DND-41 (cell line): ENCODE data around the gene ZMYND12.

Experiments
- ATAC-seq: fragments of 200-7000 bp; cut with Tn5 transposase; 3 replicates; pipeline ENCODE4 v1.9.1; 2021; ENCODE audit warnings: low read depth; ENCODE audit not compliant: insufficient read depth
- DNase-seq: peaks from one replicate; pipeline ENCODE4 v3.0.0-alpha.2; 2020
- H2AFZ ChIP-seq: 2 replicates; pipeline ENCODE4 v1.6.0; 2012; ENCODE audit warnings: low read depth, low read length
- H3K27ac ChIP-seq: 2 replicates; pipeline ENCODE4 v1.5.1; 2012; ENCODE audit warnings: low read length, inconsistent platforms
- H3K27me3 ChIP-seq: fragments of 200-600 bp; sonication (generic); 2 replicates; pipeline ENCODE4 v1.6.0; 2012; ENCODE audit warnings: low read length, mild to moderate bottlenecking, inconsistent platforms; ENCODE audit not compliant: insufficient read depth, poor library complexity
- H3K36me3 ChIP-seq: 2 replicates; pipeline ENCODE4 v1.5.1; 2012; ENCODE audit warnings: low read length, inconsistent platforms; ENCODE audit not compliant: insufficient read depth
- H3K4me1 ChIP-seq: 2 replicates; pipeline ENCODE4 v1.5.1; 2012; ENCODE audit warnings: mild to moderate bottlenecking, low read length; ENCODE audit not compliant: insufficient read depth
- H3K4me2 ChIP-seq: 2 replicates; pipeline ENCODE4 v1.6.0; 2012; ENCODE audit warnings: mild to moderate bottlenecking, moderate library complexity, low read length, inconsistent platforms; ENCODE audit not compliant: insufficient read depth
- H3K4me3 ChIP-seq, 2 experiments: fragments of 200-600 bp in 1 of 2; shearing (Covaris generic) in 1 of 2; 2 replicates each; pipeline ENCODE4 v1.5.1; 2012 to 2016; ENCODE audit warnings: inconsistent platforms in 2 of 2, low read length in 2 of 2, mild to moderate bottlenecking in 2 of 2, low read depth in 1 of 2, moderate library complexity in 1 of 2
- H3K79me2 ChIP-seq: 2 replicates; pipeline ENCODE4 v1.6.0; 2012; ENCODE audit warnings: low read length, inconsistent platforms; ENCODE audit not compliant: insufficient read depth
- H3K9ac ChIP-seq: 2 replicates; pipeline ENCODE4 v1.6.0; 2012; ENCODE audit warnings: low read depth, mild to moderate bottlenecking, inconsistent platforms, low read length, moderate library complexity
- H3K9me3 ChIP-seq: 2 replicates; pipeline ENCODE4 v1.5.1; 2012; ENCODE audit warnings: low read length, moderate library complexity, mild to moderate bottlenecking, inconsistent platforms; ENCODE audit not compliant: insufficient read depth, severe bottlenecking
- H4K20me1 ChIP-seq: 2 replicates; pipeline ENCODE4 v1.6.0; 2012; ENCODE audit warnings: low read length; ENCODE audit not compliant: insufficient read depth
- EZH2 ChIP-seq: IDR thresholded peaks from 3 replicates; pipeline ENCODE4 v1.6.1; 2012; ENCODE audit warnings: borderline replicate concordance, low read depth, mild to moderate bottlenecking, moderate library complexity, low read length, inconsistent platforms; ENCODE audit not compliant: severe bottlenecking
- TF ChIP-seq, protein P1 (sequence below): IDR thresholded peaks from 2 replicates; pipeline ENCODE4 v1.5.1; 2012; ENCODE audit warnings: borderline replicate concordance, low read length, moderate library complexity, mild to moderate bottlenecking; ENCODE audit not compliant: poor library complexity, severe bottlenecking; ENCODE audit errors: extremely low read depth

Gene ZMYND12

DNA sequence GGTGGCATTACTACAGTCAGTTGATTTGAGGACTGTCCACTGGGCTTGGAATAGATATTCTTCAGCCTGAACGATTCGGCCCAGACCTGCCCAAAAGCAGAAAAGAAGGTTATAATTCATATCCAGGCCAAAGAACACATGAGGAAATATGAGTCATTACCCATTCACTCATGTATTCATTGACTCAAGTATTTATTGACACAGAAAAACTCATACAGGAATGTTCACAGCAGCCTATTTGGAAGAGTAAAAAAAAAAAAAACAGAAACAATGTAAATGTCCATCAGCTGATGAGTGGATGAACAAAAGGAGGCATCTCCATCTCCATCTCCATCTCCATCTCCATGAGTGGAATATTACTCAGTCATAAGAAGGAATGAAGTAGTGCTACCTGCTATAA is 15.9 kb downstream of the ZMYND12 start:
- no peak overlapping the region for H3K9ac ChIP-seq
- H3K9me3 ChIP-seq: no peaks in the 10 kb centered on the region
- H3K27me3 ChIP-seq: no peaks in the 10 kb centered on the region
- H3K4me3 ChIP-seq: no peak overlapping the region
- TF ChIP-seq, protein P1, sequence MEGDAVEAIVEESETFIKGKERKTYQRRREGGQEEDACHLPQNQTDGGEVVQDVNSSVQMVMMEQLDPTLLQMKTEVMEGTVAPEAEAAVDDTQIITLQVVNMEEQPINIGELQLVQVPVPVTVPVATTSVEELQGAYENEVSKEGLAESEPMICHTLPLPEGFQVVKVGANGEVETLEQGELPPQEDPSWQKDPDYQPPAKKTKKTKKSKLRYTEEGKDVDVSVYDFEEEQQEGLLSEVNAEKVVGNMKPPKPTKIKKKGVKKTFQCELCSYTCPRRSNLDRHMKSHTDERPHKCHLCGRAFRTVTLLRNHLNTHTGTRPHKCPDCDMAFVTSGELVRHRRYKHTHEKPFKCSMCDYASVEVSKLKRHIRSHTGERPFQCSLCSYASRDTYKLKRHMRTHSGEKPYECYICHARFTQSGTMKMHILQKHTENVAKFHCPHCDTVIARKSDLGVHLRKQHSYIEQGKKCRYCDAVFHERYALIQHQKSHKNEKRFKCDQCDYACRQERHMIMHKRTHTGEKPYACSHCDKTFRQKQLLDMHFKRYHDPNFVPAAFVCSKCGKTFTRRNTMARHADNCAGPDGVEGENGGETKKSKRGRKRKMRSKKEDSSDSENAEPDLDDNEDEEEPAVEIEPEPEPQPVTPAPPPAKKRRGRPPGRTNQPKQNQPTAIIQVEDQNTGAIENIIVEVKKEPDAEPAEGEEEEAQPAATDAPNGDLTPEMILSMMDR: no peak
- TF ChIP-seq EZH2: no peak
- no peak overlapping the region for H2AFZ ChIP-seq
- H3K79me2 ChIP-seq: no peaks in the 10 kb centered on the region
- DNase-seq (no peak), ATAC-seq (no peak)
- H3K36me3 ChIP-seq: no peaks in the 10 kb centered on the region
- H4K20me1 ChIP-seq: no peaks in the 10 kb centered on the region
- H3K4me1 ChIP-seq: no peaks in the 10 kb centered on the region
- H3K27ac ChIP-seq: no peak overlapping the region
- H3K4me2 ChIP-seq: no peak overlapping the region

DNA sequence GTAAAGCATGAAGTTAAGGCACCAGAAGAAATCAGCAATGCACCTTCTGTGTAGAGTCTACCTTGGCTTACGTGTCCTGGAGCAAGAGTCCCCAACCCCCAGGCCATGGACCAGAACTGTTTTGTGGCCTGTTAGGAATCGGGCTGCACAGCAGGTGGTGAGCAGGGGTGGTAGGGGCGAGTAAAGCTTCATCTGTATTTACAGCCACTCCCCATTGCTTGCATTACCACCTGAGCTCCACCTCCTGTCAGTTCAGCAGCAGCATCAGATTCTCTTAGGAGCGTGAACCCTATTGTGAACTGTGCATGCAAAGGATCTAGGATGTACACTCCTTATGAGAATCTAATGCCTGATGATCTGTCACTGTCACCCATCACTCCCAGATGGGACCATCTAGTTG is 21.5 kb downstream of the ZMYND12 start:
- no peaks in the 10 kb centered on the region for H3K36me3 ChIP-seq
- no peaks in the 10 kb centered on the region for H3K27me3 ChIP-seq
- H3K9me3 ChIP-seq: no peaks in the 10 kb centered on the region
- no peaks in the 10 kb centered on the region for H3K4me1 ChIP-seq
- no peak for DNase-seq
- no peak for ATAC-seq
- H3K27ac ChIP-seq: no peak overlapping the region
- H3K9ac ChIP-seq: no peak overlapping the region
- no peak overlapping the region for H2AFZ ChIP-seq
- H3K79me2 ChIP-seq: no peaks in the 10 kb centered on the region
- TF ChIP-seq EZH2: no peak
- TF ChIP-seq, protein P1: no peak
- H4K20me1 ChIP-seq: no peaks in the 10 kb centered on the region
- no peak overlapping the region for H3K4me3 ChIP-seq
- H3K4me2 ChIP-seq: no peak overlapping the region

DNA sequence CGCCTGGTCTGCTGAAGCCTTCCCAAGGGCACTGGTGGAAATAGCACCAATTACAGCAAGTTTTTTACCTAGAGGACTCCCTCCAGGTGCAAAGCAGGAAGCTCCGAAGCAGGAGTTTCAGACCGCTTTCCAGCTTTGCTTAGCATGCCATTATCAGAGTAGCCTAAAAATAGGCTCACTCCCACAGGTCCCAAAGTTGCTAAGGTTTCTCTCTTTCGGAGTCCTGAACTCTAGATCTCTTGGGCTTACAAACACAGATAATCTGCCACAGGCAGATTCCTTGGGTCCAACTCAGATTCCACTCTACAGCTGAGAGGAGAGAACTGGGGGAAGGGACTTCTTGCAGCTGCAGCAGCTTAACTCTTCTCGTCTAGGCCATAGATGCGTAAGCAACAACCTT is 22.5 kb downstream of the ZMYND12 start:
- Histone ChIP-seq H3K79me2 (no peaks in the 10 kb centered on the region), H3K4me1 (no peaks in the 10 kb centered on the region), H3K9me3 (no peaks in the 10 kb centered on the region), H3K27me3 (no peaks in the 10 kb centered on the region), H3K4me2 (no peak overlapping the region), H3K27ac (no peak overlapping the region), H2AFZ (no peak overlapping the region), H3K9ac (no peak overlapping the region), H3K36me3 (no peaks in the 10 kb centered on the region), H4K20me1 (no peaks in the 10 kb centered on the region), H3K4me3 (no peak overlapping the region)
- no peak for ATAC-seq
- TF ChIP-seq, protein P1: no peak
- TF ChIP-seq EZH2: no peak
- DNase-seq: no peak

DNA sequence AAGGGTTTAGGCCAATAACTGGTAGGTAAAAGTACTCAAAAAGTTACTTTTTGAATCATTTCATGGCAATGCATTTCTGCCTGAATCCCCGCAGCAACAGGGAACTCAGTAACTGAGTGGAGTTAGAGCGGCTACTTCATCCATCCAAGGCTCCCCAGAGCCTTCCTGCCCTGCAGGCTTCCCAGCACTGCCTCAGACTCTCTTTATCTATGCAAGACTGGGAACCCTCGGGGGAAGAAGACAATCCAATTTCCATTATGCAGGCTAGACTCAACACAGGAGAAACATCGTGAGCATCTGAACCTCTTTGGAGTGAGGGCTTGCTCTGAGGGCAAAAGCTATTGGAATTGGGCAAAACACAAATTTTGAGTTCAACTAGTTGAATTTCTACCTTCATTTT is 23.1 kb downstream of the ZMYND12 start:
- H3K36me3 ChIP-seq: no peaks in the 10 kb centered on the region
- no peaks in the 10 kb centered on the region for H3K27me3 ChIP-seq
- H2AFZ ChIP-seq: no peak overlapping the region
- no peak overlapping the region for H3K4me2 ChIP-seq
- no peaks in the 10 kb centered on the region for H3K9me3 ChIP-seq
- H3K4me3 ChIP-seq: no peak overlapping the region
- no peaks in the 10 kb centered on the region for H3K79me2 ChIP-seq
- TF ChIP-seq EZH2: no peak
- TF ChIP-seq, protein P1: no peak
- DNase-seq: no peak
- no peaks in the 10 kb centered on the region for H4K20me1 ChIP-seq
- ATAC-seq: no peak
- no peak overlapping the region for H3K27ac ChIP-seq
- H3K9ac ChIP-seq: no peak overlapping the region
- H3K4me1 ChIP-seq: no peaks in the 10 kb centered on the region
